NK-92 treated with Interleukin-12 subunit alpha and Interleukin-12 subunit beta, amount 100 ng/mL, for 24 hours (cell line): ENCODE data around the gene HLA-F.

ENCODE experiments used
- DNase-seq: peaks from one replicate; lab custom pipeline; 2025; lab: John Stamatoyannopoulos, UW

The HLA-F gene

DNA sequence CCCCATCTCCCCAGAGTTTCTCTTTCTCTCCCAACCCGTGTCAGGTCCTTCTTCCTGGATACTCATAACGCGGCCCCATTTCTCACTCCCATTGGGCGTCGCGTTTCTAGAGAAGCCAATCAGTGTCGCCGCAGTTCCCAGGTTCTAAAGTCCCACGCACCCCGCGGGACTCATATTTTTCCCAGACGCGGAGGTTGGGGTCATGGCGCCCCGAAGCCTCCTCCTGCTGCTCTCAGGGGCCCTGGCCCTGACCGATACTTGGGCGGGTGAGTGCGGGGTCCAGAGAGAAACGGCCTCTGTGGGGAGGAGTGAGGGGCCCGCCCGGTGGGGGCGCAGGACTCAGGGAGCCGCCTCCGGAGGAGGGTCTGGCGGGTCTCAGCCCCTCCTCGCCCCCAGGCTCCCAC, at the start of gene HLA-F:
Gene HLA-F, plus strand, starts transcription at position 173 of the 404 bp plus-strand sequence. Its CDS starts 30 bp downstream, at position 203.
- DNase-seq = peak; percentile 76

DNA sequence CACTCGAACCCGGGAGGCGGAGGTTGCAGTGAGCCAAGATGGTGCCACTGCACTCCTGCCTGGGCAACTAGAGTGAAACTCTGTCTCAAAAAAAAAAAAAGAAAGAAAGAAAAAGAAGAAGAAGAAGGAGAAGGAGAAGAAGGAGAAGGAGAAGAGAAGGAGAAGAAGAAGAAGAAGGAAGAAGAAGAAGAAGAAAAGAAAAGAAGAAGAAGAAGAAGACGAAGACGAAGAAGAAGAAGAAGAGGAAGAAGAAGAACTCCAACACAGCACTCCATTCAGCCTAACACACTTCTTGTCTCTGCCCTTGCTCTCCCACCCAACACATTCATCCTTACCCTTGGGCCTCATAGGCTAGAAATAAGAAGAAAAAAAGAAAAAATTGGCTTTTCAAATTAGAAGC, 49.2 kb upstream of the HLA-F start:
- no peak for DNase-seq

DNA sequence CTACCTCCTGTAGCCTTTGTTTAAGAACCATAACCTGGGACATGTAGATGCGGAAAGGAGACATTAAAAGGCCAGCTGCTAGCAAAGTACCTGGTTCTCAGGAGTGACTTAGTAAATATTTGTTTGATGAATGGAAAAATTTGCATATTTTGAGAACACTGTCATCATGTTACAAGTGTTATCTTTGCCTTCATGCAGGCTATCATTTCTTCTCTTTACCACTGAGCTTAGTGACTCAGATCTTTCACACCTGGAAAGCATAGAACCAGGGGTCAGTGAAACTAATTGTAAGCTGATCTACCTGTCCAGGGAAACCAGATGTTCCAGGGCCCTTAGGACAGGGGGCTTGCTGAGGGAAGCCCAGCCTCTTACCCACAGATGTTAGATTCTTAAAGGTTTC, 47.7 kb upstream of the HLA-F start:
- no peak for DNase-seq

DNA sequence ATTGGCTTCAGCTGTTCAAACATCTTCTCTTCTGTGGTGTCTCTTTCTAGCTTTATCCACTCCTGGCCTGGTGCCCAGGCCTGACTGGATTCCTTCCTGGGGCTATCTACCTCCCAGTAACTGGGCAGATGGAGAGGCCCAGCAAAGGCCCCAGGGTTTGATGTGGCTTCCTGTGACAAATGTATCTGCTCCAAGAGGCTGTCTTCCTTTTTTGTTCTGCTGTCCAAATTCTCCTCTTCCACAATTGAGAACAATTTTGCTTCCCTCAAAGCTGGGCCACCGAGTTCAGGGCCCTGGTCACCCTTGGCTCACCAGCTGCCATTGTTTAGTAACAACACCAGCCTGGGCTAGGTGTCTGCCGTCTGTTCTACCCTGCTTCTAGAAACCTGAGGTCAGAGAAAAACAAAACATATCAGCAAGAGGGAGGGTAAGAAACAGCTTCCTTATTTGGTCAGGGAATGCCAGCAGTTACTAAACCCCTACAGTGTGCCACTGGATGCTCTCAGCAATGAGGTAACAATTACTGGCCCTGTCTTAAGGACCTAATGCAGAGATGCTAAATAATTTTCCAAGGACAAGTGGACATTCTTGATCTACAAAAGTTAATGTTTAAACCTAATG, 46.1 kb upstream of the HLA-F start:
- no peak for DNase-seq

DNA sequence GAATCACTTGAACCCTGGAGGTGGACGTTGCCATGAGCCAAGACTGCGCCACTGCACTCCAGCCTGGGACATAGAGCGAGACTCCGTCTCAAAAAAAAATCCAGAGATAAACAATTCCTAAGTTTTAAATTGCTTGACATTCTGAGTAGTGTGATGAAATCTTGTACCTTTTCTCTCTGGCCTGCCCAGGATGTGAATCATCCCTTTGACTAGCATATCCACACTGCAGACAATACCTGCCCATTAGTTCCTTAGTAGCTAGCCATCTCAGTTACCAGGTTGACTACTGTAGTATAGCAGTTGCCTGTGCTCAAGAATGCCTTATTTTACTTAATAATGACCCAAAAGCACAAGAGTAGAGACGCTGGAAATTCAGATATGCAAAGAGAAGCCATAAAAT, 45.1 kb upstream of the HLA-F start:
- DNase-seq = peak; percentile 7

DNA sequence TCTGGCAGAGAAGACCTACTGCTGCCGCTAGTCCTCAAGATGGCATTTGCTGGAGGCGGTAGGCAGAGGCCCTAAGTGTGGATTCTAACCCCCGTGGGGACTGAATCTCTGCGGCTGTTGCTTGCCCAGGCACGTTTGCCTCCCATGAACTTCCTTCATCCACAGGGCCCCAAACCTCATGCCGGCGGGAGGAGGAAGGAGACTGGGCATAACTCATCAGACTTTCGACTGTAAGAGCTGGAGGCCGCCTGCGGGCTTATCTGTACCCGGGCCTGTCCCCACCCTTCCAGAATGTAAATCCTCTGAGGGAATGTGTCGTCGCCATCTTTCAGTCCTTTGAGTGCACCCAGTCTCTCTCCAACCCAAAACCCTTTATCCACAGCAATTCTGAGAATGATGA, 43.3 kb upstream of the HLA-F start:
- no peak for DNase-seq

DNA sequence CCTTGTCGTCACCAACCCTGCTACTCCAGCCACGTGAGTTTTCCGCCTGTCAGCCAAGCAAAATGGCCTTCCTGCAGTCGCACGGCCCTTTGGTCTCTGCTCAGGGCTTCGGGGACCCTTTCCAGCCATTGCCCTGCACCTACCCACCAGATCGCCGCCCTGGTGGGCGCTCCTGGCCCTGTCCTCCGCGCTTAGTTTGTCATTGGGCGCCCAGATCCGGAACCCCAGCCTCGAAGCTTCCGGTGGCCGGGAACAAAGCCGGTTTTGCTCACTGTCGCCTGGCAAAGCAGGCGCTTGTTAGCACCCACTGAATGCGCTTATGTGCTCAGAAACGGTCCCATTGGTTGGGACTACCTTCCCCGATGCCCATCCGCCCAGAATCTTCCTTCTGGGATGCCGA, 42.8 kb upstream of the HLA-F start:
- DNase-seq = no peak

DNA sequence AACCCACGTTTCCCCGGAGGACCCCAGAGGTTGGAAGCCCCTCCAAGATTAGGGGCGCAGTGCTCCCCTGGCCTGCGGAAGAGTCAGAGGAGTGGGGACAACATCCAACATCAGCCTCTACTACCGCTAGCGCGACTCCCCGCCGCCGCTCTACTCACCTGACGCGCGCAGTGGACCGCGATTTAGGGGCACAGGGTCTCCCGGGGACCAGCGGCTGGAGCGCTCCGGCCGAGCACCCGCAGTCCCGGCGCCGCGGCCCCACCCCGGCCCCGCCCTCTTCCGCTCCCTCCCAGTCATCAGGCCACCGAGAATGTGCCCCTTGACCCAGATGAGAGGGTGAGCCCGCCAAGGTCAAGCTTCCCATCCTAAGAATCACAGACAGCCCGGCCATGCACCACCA, 42.3 kb upstream of the HLA-F start, which contains the start of gene ZFP57:
Gene ZFP57, minus strand, starts transcription at position 249 of the 400 bp plus-strand sequence. CDS start 4,149 bp downstream, outside the sequence.
- DNase-seq = no peak

DNA sequence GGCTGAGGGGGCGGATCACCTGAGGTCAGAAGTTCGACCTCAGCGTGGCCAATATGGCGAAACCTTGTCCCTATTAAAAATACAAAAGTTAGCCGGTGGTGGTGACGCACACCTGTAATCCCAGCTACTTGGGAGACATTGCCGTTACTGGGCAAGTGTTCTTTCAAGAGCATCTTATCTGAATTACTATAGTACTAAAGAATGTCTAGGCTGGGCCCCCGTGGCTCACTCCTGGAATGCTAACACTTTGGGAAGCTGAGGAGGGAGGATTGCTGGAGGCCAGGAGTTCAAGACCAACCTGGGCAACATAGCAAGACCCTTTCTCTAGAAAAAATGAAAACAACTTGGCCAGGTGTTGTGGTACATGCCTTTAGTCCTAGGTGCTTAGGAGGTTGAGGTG, 41.4 kb upstream of the HLA-F start:
- DNase-seq = no peak

DNA sequence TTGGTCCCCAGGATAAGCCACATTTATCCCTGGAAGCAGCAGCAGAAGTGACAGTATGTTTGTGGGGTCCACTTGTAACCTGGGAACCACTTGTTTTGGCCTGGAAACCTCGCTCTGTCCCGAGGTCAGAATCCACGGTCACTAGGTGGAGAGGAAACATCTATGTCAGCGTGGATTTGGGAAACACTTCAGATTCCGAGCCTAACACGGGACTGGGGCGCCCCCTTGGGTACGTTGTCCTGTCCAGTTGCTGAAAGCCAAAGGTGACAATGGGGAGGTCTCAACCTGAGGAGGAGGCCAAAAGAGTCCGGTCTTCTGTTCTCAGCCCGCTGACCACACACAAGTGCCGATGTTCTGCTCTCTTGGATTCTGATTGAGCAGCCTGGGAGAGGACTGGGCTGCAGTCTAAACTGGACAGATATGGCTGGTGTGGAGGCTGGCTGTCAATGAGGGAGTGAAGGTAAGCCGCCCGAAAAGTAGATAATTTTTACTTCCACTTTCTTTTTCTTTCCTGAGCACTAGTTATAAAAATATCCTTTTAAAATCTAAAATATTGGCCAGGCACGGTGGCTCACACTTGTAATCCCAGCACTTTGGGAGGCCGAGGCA, 37.4 kb upstream of the HLA-F start:
- DNase-seq = no peak

DNA sequence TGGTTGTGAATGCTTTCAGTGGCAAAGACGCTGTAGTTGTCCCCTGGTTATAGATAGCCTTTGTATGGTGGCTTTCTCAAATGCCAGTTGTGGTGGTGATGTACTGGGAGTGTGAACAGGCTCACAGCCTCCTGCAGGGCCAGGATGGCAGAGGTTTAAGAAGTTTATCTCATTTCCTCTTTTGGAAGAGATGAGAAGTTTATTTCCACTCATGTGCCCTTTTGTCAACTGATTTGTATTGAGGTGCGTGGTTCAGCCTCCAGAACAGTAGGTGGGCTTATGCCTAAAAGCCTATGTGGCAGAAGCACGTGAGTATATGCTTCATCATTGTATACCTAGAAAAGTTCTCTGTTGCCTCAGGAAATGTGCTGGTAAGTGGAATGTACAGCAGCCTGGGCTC, 28.6 kb upstream of the HLA-F start:
- no peak for DNase-seq

DNA sequence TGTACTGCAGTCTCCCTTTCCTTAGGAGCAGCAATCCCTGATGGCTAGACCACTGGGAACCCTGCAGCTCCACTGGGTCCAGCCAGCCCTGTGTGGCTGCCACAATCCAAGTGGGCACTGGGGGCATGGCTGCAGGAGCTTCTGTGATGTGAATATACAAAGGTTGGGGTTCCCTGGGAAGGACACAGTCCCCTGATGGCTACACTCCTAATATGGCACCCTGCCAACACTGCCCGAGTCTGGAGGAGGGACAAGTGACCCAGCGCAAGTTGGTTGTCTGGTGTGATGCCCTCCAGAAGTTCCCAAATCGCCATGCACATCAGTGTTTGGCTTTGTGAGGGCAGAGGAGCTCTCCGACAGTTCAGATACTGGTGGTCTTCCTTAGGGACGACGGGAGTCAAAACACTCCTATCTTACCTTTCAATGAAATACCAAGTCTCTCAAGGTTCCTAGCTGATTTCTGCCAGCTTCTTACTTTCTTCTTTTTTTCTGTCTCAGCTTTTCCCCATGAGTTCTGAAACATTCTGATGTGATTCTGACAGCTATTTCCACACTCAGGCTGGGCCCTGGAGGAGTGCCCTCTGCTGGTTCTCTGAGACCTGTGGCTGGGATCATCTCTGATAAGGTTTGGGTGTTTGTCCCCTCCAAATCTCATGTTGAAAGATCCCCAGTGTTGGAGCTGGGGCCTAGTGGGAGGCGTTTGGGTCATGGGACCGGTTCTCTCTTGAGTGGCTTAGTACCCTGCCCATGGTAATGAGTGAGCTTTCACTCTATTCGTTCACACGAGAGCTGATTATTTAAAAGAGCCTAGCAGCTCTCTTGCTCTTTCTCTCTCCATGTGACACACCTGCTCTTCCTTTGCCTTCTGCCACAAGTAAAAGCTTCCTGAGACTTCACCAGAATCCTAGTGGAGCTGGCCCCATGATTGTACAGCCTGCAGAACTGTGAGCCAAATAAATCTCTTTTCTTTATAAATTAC, 26.8 kb upstream of the HLA-F start:
- DNase-seq = no peak

DNA sequence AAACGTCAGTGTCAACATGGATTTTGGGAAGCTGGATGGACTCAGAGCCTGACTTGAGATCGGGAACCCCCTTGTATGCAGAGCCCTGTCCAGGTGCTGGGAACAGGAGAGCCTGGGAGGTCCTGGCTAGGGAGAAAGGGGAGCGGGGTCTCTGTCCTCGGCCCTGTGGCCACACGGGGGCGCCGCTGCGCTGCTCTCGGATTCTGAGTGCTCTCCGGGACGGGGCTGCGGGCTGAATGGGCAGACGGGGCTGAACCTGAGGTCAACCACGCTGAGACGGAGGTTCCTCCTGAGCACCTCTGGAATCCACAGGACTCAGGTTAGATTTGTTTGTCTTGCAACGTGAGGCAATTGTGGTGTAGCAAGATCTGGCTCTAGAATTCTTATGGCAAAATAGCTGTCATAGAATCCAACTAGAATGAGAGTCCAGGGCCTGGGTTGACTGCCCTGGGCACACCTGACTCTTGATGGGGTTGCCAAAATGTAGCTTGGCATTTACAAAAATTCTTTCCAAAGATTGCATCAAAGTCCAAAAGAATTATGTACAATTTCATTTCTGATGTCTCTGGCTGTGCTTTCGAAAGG, 20.6 kb upstream of the HLA-F start:
- peak; percentile 47 for DNase-seq

DNA sequence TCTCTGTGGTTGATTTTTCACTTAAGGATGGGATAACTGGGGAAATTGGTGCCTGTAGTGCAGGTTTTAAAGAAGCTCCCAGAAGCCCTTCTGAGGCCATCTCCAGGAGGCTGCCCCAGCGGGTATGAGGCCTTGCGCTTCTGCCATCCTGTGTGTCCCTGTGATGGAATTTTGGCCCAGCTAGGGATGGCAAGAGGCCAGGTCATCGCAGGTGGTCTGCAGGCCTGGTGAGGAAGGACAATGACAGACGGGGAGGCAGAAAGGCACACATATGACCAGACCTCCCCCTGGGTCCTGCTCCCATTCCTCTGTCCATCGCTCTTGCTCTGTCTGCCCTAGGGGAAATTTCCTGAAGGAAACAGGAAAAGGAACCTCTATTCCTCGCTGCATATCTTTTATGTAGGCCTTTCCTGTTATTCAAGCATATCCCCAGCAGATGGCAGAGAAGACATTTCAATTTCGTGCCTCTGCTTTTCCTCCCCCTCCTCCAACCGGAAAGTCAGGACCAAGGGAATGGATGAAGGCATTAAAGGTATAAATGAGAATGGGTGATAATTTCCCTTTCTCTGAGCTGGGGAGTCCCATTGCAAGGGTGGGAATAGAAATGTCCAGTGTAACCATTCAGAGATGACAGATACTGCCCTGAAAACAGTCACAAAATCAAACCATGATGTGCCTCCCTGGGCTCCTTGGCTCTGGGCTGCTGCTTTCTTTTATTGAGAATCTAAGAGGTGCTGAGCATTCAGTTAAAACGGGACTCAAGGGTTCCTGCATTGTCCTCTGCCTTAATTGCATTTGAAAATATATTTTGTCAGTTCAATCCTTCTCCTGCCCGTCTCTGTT, 17.6 kb upstream of the HLA-F start:
- DNase-seq = no peak

DNA sequence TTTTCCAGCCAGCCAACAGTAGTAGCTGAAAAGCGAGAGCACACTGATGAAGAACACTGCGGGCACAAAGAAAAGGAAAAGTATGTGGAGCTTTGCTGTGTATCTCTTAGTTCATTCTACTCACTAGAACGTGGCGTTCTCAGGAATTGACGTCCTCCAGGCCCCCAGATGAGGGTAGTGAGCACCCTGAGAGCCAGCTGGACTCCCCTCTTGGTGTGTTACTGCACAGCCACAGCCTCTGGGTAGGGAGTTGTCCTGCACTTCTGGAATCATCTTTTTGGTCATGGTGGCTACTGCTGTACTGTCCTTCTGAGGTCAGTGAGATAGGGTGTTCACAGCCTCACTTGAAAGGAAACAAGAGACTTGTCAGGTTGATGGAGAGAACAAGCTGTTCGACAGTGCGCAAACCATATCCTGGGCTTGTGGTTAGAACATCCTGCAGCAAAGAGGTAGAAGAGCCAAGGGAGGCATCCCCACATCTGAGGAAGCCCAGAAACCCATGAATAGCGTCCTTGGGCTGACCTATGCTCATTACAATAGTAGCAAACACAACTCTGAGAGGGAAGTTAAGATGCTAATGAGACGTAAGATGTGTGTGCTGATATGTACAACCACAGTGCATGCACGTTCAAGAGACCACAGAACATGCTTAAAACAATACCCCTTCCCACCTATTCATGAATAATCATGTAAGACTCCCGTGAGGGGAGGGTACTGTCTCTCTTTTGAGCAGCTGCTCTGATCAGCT, 14.6 kb upstream of the HLA-F start:
- DNase-seq = peak; percentile 40

DNA sequence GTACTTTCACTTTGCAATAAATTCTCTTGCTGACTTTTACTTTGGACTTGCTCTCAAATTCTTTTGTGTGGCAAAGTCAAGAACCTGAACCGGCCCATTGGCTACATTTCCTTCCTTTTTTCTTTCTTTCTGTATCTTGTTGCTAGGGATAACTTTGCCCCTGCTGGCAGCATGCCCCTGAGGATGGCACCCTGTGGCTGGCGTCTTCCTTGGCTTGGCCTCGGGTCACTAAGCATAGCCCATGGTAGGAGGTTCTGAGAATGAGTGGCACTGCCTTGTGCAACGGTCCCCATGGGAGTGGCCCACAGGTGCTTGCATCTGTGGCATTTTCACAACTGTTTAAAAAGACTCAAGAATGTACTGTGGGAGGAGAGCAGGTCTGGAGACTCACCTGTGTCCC, 14.0 kb upstream of the HLA-F start:
- DNase-seq = no peak

DNA sequence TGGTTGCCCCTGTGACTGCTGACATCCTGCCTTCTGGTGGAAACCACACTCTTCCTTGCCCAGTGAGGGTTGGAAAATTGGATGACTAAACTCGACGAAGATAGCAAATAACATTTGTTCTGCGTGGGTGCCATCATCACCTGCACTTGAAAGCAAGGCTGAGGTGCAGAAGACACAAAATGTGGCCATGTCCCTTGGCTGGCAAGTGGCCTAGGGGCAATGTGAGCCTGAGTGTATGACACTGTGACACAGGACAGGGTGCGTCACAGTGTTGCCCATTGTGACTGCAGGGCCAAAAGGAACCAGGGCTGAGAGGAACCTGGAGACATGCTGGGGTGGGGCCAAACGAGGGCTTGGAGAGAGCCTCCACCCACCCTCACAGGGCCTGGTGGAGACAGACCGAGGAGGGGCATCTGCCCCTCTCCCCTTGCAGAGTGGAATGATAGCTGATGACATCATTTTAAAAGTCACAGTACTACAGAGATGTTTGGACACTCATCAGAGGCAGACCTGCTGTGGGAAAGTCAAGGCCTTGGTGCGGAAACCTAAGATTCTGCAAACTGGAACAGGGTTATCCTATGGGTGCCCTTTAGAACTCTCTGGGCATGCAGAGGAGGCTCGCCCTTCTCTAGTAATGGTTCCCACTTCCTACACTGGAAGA, 12.8 kb upstream of the HLA-F start:
- no peak for DNase-seq

DNA sequence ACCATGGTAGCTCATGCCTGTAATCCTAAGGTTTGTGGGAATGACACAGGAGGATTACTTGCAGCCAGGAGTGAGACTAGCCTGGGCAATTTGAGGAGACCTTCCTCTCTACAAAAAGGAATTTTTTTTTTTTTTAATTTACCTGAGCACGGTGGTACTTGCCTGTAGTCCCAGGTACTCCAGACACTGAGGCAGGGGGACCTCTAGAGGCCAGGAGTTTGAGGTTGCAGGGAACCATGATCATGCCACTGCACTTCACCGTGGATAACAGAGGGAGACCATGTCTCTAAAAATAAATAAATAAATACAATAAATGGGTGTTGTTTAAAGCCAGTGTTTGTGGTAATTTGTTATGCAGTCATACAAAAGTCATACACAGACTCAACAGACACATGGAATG, 2.4 kb upstream of the HLA-F start:
- no peak for DNase-seq

DNA sequence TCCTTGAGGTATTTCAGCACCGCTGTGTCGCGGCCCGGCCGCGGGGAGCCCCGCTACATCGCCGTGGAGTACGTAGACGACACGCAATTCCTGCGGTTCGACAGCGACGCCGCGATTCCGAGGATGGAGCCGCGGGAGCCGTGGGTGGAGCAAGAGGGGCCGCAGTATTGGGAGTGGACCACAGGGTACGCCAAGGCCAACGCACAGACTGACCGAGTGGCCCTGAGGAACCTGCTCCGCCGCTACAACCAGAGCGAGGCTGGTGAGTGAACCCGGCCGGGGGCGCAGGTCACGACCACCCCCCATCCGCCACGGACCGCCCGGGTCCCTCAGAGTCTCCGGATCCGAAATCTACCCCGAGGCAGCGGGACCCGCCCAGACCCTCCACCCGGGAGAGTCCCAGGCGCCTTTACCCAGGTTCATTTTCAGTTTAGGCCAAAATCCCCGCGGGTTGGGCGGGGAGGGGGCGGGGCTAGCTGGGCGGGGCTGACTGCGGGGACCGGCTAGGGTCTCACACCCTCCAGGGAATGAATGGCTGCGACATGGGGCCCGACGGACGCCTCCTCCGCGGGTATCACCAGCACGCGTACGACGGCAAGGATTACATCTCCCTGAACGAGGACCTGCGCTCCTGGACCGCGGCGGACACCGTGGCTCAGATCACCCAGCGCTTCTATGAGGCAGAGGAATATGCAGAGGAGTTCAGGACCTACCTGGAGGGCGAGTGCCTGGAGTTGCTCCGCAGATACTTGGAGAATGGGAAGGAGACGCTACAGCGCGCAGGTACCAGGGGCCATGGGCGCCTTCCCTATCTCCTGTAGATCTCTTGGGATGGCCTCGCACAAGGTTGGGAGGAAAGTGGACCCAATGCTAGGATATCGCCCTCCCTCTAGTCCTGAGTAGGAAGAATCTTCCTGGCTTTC, 693 bp downstream of the HLA-F start:
- peak; percentile 35 for DNase-seq
